ENCODE data around the gene PPP6R3.

DNA sequence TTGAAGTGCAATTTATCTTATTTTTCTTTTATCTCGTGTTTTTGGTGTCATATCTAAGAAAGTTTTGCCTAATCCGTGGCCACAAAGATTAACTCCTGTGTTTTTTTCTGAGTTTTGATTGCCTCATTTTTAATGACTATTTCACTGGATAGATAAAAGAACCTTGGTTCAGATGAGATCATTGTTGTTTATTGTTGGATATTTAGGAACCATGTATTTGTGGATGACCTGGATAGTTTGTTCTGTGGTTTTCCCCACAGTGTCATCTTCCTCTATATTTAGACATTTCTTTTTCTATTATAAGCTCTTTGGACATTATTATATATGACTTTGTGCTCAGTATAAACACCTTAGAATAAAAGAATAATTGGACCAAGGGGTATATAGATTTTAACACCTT, 37.2 kb downstream of the PPP6R3 start:
- TF ChIP-seq, protein P1, sequence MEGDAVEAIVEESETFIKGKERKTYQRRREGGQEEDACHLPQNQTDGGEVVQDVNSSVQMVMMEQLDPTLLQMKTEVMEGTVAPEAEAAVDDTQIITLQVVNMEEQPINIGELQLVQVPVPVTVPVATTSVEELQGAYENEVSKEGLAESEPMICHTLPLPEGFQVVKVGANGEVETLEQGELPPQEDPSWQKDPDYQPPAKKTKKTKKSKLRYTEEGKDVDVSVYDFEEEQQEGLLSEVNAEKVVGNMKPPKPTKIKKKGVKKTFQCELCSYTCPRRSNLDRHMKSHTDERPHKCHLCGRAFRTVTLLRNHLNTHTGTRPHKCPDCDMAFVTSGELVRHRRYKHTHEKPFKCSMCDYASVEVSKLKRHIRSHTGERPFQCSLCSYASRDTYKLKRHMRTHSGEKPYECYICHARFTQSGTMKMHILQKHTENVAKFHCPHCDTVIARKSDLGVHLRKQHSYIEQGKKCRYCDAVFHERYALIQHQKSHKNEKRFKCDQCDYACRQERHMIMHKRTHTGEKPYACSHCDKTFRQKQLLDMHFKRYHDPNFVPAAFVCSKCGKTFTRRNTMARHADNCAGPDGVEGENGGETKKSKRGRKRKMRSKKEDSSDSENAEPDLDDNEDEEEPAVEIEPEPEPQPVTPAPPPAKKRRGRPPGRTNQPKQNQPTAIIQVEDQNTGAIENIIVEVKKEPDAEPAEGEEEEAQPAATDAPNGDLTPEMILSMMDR (IDR thresholded peaks at IDR 0.05; ENCODE audit: poor library complexity, severe bottlenecking): no peak
- TF ChIP-seq MXI1 (conservative IDR thresholded peaks at IDR 0.05; ENCODE audit: poor library complexity, severe bottlenecking): no peak
- no peak for TF ChIP-seq EP300 (conservative IDR thresholded peaks at IDR 0.05; ENCODE audit: poor library complexity, severe bottlenecking)
- no peak for TF ChIP-seq POLR2AphosphoS5 (IDR thresholded peaks at IDR 0.05)
- no peak for TF ChIP-seq TAF1 (IDR thresholded peaks at IDR 0.05; ENCODE audit: low read depth)
- TF ChIP-seq, protein P2, sequence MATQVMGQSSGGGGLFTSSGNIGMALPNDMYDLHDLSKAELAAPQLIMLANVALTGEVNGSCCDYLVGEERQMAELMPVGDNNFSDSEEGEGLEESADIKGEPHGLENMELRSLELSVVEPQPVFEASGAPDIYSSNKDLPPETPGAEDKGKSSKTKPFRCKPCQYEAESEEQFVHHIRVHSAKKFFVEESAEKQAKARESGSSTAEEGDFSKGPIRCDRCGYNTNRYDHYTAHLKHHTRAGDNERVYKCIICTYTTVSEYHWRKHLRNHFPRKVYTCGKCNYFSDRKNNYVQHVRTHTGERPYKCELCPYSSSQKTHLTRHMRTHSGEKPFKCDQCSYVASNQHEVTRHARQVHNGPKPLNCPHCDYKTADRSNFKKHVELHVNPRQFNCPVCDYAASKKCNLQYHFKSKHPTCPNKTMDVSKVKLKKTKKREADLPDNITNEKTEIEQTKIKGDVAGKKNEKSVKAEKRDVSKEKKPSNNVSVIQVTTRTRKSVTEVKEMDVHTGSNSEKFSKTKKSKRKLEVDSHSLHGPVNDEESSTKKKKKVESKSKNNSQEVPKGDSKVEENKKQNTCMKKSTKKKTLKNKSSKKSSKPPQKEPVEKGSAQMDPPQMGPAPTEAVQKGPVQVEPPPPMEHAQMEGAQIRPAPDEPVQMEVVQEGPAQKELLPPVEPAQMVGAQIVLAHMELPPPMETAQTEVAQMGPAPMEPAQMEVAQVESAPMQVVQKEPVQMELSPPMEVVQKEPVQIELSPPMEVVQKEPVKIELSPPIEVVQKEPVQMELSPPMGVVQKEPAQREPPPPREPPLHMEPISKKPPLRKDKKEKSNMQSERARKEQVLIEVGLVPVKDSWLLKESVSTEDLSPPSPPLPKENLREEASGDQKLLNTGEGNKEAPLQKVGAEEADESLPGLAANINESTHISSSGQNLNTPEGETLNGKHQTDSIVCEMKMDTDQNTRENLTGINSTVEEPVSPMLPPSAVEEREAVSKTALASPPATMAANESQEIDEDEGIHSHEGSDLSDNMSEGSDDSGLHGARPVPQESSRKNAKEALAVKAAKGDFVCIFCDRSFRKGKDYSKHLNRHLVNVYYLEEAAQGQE (IDR thresholded peaks at IDR 0.05; ENCODE audit: borderline replicate concordance): no peak
- TF ChIP-seq SMC3 (conservative IDR thresholded peaks at IDR 0.05; ENCODE audit: poor library complexity): no peak

All from neural cell (in vitro differentiated cells).